Measurements from ENCODE around the gene HOXA4.
A peak's percentile ranks its signal among the peaks of the same experiment; 100 is the strongest.

DNA sequence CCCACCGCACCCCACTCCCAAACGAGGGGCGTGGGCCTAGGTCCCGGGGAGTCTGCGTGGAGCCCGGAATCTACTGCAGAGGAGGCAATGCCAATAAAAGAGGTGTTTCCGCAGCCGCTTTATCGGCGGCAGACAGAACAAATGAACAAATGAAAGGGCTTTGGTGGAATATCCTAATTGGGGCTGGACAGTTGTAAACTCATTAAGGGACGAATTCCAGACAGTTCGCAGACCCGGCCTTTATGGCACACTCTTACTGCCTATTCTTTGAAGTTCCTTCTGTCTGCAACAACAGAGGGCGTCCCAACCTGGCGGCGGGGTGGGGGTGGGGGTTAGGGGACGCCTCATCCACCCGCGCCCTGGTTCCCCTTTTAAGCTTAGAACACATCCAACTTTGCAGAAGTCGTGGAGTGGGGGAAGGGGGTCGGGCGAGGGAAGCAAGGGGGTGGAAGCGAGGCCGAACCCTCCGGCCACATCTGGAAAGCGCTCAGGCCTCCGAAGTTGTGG, 30.7 kb upstream of the HOXA4 start:
- TF ChIP-seq, protein P1, sequence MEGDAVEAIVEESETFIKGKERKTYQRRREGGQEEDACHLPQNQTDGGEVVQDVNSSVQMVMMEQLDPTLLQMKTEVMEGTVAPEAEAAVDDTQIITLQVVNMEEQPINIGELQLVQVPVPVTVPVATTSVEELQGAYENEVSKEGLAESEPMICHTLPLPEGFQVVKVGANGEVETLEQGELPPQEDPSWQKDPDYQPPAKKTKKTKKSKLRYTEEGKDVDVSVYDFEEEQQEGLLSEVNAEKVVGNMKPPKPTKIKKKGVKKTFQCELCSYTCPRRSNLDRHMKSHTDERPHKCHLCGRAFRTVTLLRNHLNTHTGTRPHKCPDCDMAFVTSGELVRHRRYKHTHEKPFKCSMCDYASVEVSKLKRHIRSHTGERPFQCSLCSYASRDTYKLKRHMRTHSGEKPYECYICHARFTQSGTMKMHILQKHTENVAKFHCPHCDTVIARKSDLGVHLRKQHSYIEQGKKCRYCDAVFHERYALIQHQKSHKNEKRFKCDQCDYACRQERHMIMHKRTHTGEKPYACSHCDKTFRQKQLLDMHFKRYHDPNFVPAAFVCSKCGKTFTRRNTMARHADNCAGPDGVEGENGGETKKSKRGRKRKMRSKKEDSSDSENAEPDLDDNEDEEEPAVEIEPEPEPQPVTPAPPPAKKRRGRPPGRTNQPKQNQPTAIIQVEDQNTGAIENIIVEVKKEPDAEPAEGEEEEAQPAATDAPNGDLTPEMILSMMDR (IDR thresholded peaks at IDR 0.05), result peak in 4 of 12 donors; percentile 4 to 29 (median 14)
- no peak for TF ChIP-seq POLR2A (IDR thresholded peaks at IDR 0.05)
